Measurements from ENCODE around the gene WDR41. TPM values are rescaled to one million over a fixed set of nuclear protein-coding genes. Genes with fewer than 3 reads are reported as not detected.

The WDR41 gene, protein sequence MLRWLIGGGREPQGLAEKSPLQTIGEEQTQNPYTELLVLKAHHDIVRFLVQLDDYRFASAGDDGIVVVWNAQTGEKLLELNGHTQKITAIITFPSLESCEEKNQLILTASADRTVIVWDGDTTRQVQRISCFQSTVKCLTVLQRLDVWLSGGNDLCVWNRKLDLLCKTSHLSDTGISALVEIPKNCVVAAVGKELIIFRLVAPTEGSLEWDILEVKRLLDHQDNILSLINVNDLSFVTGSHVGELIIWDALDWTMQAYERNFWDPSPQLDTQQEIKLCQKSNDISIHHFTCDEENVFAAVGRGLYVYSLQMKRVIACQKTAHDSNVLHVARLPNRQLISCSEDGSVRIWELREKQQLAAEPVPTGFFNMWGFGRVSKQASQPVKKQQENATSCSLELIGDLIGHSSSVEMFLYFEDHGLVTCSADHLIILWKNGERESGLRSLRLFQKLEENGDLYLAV
- 38.8 to 54.6 TPM (median 46.6 TPM) in 5 replicates for total RNA-seq (2022; extraction: Qiagen RNA extraction)

DNA sequence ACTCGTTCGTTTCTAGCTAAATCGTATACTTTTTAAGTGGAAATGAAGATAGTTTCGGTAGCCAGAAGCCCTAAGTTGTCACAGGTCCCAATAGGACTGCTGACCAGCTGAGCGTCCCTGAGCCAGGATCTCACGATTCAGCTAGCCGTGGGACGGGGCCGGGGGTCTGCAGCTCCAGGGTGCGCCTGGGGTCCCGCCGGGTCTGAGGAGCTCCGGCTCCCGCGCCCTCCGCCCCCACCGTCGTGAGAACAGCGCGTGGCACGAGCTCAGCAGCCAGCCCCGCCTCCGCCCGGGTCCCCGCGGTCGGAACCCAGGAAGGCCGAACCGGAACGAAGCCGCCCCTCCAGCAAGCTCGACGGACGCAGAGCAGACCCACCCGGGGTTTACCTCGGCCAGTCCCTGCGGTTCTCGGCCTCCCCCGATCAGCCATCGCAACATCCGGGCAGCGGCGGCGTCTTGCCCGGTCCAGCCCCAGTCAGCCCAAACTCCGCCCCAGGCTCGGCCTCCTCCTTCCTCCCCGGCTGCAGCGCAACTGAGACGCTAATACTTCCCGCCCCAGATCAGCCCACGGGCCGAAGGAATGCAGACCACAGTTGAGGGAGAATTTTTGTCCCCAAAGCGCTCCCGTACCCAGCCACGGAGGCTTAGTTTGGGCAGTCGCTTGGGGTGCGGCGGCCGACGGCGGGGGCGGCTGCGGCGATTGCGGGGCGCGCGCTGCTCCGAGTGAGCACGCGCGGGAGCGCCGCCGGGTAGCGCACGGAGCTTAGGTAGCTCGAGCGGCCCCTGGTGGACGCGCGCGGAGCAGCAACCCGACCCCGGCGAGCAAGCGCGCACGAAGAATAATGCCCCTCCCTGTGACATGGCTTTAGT lies at the start of gene WDR41:
Gene WDR41 (minus strand): TSS at position 534 of the 870 bp plus-strand sequence. CDS start 96 bp downstream, at position 438.

Other genes with a start within 250 kb of the WDR41 start
- gene OTP, start 146.4 kb upstream of the WDR41 start, total RNA-seq (2022; extraction: Qiagen RNA extraction), result 0.08 to 0.12 TPM (median 0.11 TPM) in 5 replicates

Data from A549 treated with dexamethasone at 1 μM for 4 hours (cell line).